ENCODE measurements around the gene PDE4B. TPM values are rescaled to one million over a fixed set of nuclear protein-coding genes. Genes with fewer than 3 reads are reported as not detected.
A peak's percentile ranks its signal among the peaks of the same experiment; 100 is the strongest.

Gene PDE4B
- total and polyA plus RNA-seq, 10 of the 15 experiments (the other 5 are each of a cell fraction or from before 2014, with no cell fraction given) = 3.0 to 13.2 (median 5.7) TPM

- TF ChIP-seq BHLHE40 (IDR thresholded peaks at IDR 0.05; ENCODE audit: borderline replicate concordance in 1 of 2, low read depth in 2 of 2, low read length in 1 of 2) = 0 out of 4 replicates have a peak, but pooled peaks of 1 of the 2 experiments have one; percentile 31
- TF ChIP-seq FOXM1 (IDR thresholded peaks at IDR 0.05; ENCODE audit: low read depth, low read length) = peak; percentile 21; the same call in 1 of the 2 replicates
- TF ChIP-seq ZNF217 (IDR thresholded peaks at IDR 0.05) = no peak
- peak; percentile 70 for TF ChIP-seq RUNX3 (IDR thresholded peaks at IDR 0.05; ENCODE audit: low read length)
- TF ChIP-seq IKZF1 (conservative IDR thresholded peaks at IDR 0.05) = peak; percentile 46; the same call in 1 of the 2 replicates
- no peak for TF ChIP-seq USF2 (IDR thresholded peaks at IDR 0.05; ENCODE audit: borderline replicate concordance, low read depth, low read length)
- TF ChIP-seq CREB1 (IDR thresholded peaks at IDR 0.05; ENCODE audit: low read depth) = peak; percentile 21; the same call in 1 of the 2 replicates
- TF ChIP-seq USF1 (IDR thresholded peaks at IDR 0.05; ENCODE audit: borderline replicate concordance, extremely low read length, insufficient read depth, low read depth, low read length) = no peak
- peak; percentile 81 for TF ChIP-seq PAX5 (IDR thresholded peaks at IDR 0.05; ENCODE audit: borderline replicate concordance, low read depth, low read length)
- TF ChIP-seq JUNB (IDR thresholded peaks at IDR 0.05) = peak; percentile 21; the same call in 1 of the 2 replicates
- 0 out of 2 replicates have a peak, but pooled peaks have one; percentile 48 for TF ChIP-seq TBL1XR1 (IDR thresholded peaks at IDR 0.05; ENCODE audit: low read depth, low read length)
- TF ChIP-seq CHD2 (IDR thresholded peaks at IDR 0.05; ENCODE audit: borderline replicate concordance, low read depth, low read length) = 0 out of 2 replicates have a peak, but pooled peaks have one; percentile 46
- TF ChIP-seq TCF12 (IDR thresholded peaks at IDR 0.05; ENCODE audit: low read depth, low read length) = peak; percentile 40; the same call in 1 of the 2 replicates
- TF ChIP-seq EP300 (IDR thresholded peaks at IDR 0.05; ENCODE audit: borderline replicate concordance in 1 of 2, control insufficient read depth in 1 of 2, low read depth in 2 of 2, low read length in 2 of 2) = peak; percentile 56; a peak in 2 of 4 replicates
- no peak for TF ChIP-seq RELA (IDR thresholded peaks at IDR 0.05; ENCODE audit: borderline replicate concordance, partially characterized antibody)
- peak in 1 of 2 experiments; percentile 43; a peak in 1 of 4 replicates for TF ChIP-seq IKZF2 (IDR thresholded peaks at IDR 0.05)
- TF ChIP-seq JUND (IDR thresholded peaks at IDR 0.05; ENCODE audit: low read depth, low read length) = no peak
- no peak for TF ChIP-seq TCF3 (IDR thresholded peaks at IDR 0.05; ENCODE audit: borderline replicate concordance, insufficient read depth, low read depth, low read length)
- TF ChIP-seq NR2C1 (IDR thresholded peaks at IDR 0.05) = no peak
- TF ChIP-seq YBX1 (IDR thresholded peaks at IDR 0.05) = no peak
- TF ChIP-seq CREM (IDR thresholded peaks at IDR 0.05; ENCODE audit: low read depth) = peak; percentile 29; the same call in 1 of the 2 replicates
- no peak for TF ChIP-seq SUZ12 (IDR thresholded peaks at IDR 0.05; ENCODE audit: unreplicated experiment)
- no peak for TF ChIP-seq NRF1 (conservative IDR thresholded peaks at IDR 0.05; ENCODE audit: low read depth, low read length)
- TF ChIP-seq CBX5 (IDR thresholded peaks at IDR 0.05; ENCODE audit: low read depth) = no peak
- TF ChIP-seq ETV6 (conservative IDR thresholded peaks at IDR 0.05 in 1 of 2, IDR thresholded peaks at IDR 0.05 in 1 of 2; ENCODE audit: borderline replicate concordance in 1 of 2, low read depth in 1 of 2) = peak in 1 of 2 experiments; percentile 45; a peak in 1 of 4 replicates
- TF ChIP-seq IRF4 (IDR thresholded peaks at IDR 0.05; ENCODE audit: low read depth, low read length) = peak; percentile 35; the same call in 1 of the 2 replicates
- TF ChIP-seq BCL11A (IDR thresholded peaks at IDR 0.05; ENCODE audit: low read depth, low read length) = peak; percentile 52; the same call in 1 of the 2 replicates
Measured at GRCh38 chr1:66371233-66372005, 578.7 kb downstream of the PDE4B start (continued).

Data from GM12878 (cell line).